Activated naive CD8-positive, alpha-beta T cell treated with anti-CD3 and anti-CD28 coated beads for 36 hours (primary cell): Measurements from ENCODE around the gene CD36. TPM values are rescaled to one million over a fixed set of nuclear protein-coding genes. Genes with fewer than 3 reads are reported as not detected.

Source experiments
- DNase-seq: peaks from one replicate; pipeline ENCODE4 v3.0.0; 2021
- H3K27ac Mint-ChIP-seq: one replicate; pipeline ENCODE4 v1.8.0; 2022; ENCODE audit warnings: mild to moderate bottlenecking, moderate library complexity, mixed read lengths
- H3K27me3 Mint-ChIP-seq: one replicate; pipeline ENCODE4 v1.8.0; 2022; ENCODE audit warnings: mild to moderate bottlenecking, mixed read lengths
- H3K36me3 Mint-ChIP-seq: one replicate; pipeline ENCODE4 v1.8.0; 2021; ENCODE audit warnings: mild to moderate bottlenecking, mixed read lengths
- H3K4me1 Mint-ChIP-seq: one replicate; pipeline ENCODE4 v1.8.0; 2021; ENCODE audit warnings: mixed read lengths
- H3K4me3 Mint-ChIP-seq: one replicate; pipeline ENCODE4 v1.8.0; 2022; ENCODE audit warnings: mild to moderate bottlenecking, moderate library complexity, mixed read lengths
- H3K9me3 Mint-ChIP-seq: one replicate; pipeline ENCODE4 v1.8.0; 2022; ENCODE audit warnings: mixed read lengths
- total RNA-seq, 2 experiments: library from RNA; stranded (reverse); gene quantifications; one replicate each; pipeline ENCODE4 v1.2.3, GENCODE V29; 2021

CD36 gene
- total RNA-seq, 2 experiments from 2014 or later = not detected

DNA sequence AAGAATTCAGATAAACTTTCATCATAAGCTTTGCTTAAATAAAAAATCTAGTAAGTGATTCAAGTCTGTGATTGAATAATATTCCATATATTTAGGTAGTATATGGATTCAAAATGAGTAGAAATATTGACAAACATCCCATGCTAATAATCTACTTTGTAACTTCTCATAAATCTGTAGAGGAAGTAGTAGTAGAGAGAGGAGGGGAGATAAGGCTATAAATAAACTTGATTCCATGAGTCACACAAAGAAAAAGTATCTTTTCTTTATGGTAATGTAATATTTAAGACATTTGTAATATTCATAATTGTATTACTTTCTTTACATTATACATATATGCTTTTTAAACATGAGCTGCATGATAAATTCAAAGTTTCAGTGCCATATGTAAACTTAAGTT, 25.6 kb upstream of the CD36 start:
- Mint-ChIP-seq H3K27me3 (peaks cover 4% of the 10 kb centered on the region), H3K27ac (no peak overlapping the region), H3K4me1 (no peaks in the 10 kb centered on the region), H3K4me3 (no peak overlapping the region), H3K36me3 (no peaks in the 10 kb centered on the region), H3K9me3 (no peaks in the 10 kb centered on the region)
- DNase-seq = no peak

DNA sequence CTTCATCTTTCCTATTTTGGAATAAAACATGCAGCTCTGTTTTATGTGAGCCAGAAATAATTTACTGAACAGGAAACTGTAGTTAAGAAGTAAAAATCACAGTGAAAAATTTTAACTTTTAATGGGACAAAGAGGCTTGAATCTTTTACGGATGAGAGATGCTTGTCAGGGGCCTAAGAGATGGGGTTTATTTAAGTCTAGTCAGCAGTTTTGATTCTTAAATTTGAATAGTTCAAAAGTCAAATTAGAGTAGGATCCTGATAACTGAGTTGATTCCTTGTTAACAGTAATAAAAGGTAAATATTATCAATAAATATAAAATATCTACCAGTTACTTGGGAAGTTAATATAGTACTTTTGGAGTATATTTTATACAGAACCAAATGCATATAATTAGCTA, 24.9 kb upstream of the CD36 start:
- H3K4me3 Mint-ChIP-seq = no peak overlapping the region
- H3K27ac Mint-ChIP-seq = no peak overlapping the region
- H3K4me1 Mint-ChIP-seq = no peaks in the 10 kb centered on the region
- no peaks in the 10 kb centered on the region for H3K36me3 Mint-ChIP-seq
- no peaks in the 10 kb centered on the region for H3K9me3 Mint-ChIP-seq
- peaks cover 4% of the 10 kb centered on the region for H3K27me3 Mint-ChIP-seq
- no peak for DNase-seq

DNA sequence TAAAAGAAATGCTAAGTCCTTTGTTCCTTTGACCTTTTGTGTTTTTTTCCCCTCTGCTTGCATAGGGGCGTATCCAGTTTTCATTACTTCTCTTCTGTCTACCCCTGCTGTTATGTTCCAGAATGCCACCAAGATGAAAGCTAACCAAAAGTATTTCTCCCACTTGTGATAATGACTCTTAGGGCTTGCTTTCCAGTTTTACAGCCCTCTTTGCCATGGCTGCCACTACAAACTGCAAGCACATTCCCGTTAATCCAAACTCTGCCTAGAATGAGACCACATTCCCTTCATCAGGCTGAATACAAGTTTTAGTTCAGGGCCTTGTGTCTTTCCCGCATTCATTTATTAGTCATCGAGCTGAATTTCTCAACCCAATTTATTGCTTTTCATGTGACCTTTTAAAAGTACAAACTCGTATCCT, 23.6 kb upstream of the CD36 start:
- Mint-ChIP-seq H3K27me3 (peaks cover 4% of the 10 kb centered on the region), H3K4me1 (no peaks in the 10 kb centered on the region), H3K9me3 (no peaks in the 10 kb centered on the region), H3K27ac (no peak overlapping the region), H3K36me3 (no peaks in the 10 kb centered on the region), H3K4me3 (no peak overlapping the region)
- no peak for DNase-seq

DNA sequence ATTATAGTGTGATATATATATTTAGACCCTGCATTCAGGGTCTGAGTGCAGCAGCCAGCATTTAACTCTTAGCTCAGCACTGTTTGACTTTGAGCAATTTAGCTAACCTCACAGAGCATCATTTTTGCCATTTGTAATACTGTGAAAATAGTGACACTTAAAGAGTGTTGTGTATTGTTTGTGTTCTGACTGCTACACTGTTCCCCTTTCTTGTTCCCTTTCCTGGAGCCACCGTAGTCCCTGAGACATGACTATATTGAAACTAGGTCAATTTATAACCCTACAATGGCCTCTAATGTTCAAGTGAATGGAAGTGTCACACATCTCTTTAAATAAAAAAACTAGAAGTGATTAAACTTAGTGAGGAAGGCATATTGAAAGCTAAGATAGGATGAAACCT, 20.3 kb upstream of the CD36 start:
- H3K27ac Mint-ChIP-seq = no peak overlapping the region
- H3K9me3 Mint-ChIP-seq = no peaks in the 10 kb centered on the region
- no peaks in the 10 kb centered on the region for H3K4me1 Mint-ChIP-seq
- H3K36me3 Mint-ChIP-seq = no peaks in the 10 kb centered on the region
- H3K4me3 Mint-ChIP-seq = no peak overlapping the region
- DNase-seq = no peak
- peaks cover 4% of the 10 kb centered on the region for H3K27me3 Mint-ChIP-seq

DNA sequence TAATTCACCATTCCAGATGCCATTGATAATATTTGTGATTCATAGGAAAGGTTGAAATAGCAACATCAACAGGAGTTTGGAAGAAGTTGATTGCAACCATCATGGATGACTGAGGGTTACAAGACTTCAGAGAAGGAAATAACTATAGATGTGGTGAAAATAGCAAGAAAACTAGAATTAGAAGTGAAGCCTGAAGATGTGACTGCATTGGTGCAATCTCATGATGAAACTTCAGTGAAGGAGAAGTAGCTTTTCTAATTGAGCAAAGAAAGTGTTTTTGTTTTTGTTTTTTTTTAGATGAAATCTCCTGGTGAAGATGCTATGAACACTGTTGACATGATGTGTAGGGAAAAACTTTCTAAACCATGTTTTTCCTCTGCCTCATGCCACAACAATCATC, 18.7 kb upstream of the CD36 start:
- no peaks in the 10 kb centered on the region for H3K36me3 Mint-ChIP-seq
- peaks cover 4% of the 10 kb centered on the region for H3K27me3 Mint-ChIP-seq

DNA sequence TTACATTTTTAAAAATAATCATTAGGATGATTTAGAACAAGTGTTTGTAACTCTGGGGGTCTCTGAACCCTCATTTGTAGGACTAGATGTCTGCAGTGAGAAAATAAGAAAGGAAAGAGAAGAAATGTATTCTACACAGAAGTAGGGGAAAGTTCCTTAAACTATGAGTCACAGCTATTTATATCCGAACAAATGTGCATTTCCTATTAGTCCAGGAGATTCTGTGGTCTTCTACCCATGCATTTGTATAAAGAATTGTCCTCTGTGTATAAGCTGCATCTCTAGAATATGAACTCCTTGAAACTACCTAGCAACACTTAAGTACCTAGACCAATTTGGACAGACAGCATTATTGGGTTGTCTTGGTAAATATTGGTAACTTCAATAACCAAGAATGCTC, 15.9 kb upstream of the CD36 start:
- Mint-ChIP-seq H3K4me1 (no peaks in the 10 kb centered on the region), H3K9me3 (no peaks in the 10 kb centered on the region), H3K36me3 (no peaks in the 10 kb centered on the region), H3K27ac (no peak overlapping the region), H3K4me3 (no peak overlapping the region), H3K27me3 (no peaks in the 10 kb centered on the region)
- DNase-seq = no peak

More for the DNA sequence above, 18.7 kb upstream of the CD36 start:
- H3K9me3 Mint-ChIP-seq = no peaks in the 10 kb centered on the region
- H3K4me1 Mint-ChIP-seq = no peaks in the 10 kb centered on the region
- H3K27ac Mint-ChIP-seq = no peak overlapping the region
- H3K4me3 Mint-ChIP-seq = no peak overlapping the region
- no peak for DNase-seq

DNA sequence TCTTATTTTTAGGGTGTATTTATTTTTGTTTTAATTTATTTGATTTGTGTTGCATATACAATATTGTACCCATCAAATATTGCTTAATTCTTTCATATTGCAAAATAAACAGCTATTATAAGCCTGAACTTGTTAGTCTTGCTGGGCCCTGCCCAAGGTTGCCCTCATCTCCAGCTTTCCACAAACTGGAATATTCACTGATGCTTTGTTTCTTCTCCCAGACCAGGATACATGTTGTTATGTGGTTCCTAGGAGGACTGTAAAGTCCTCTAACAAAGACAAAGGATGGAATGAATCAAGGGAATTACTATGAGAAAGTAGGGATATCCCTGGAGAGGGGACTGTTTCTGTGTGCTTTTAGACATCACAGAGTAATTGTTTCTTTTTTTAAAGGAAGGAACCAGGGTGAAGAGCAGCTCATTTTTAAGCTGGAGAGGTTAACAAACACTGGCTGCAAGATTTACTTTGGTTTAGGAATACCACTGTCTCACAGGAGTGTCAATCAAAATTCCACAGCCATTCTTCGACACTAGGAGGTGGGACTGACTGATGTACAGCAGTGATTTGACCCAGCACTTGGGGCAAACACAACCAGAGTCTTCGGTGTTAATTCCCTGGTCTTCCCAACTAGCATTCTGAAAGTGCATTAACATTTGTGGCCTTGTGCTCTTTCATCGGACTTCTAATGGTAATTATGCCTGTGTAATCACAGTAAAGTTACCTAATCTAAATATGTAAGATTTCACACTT, 14.8 kb upstream of the CD36 start:
- no peak overlapping the region for H3K4me3 Mint-ChIP-seq
- H3K4me1 Mint-ChIP-seq = no peaks in the 10 kb centered on the region
- no peaks in the 10 kb centered on the region for H3K36me3 Mint-ChIP-seq
- H3K9me3 Mint-ChIP-seq = no peaks in the 10 kb centered on the region
- no peak for DNase-seq
- H3K27me3 Mint-ChIP-seq = no peaks in the 10 kb centered on the region
- no peak overlapping the region for H3K27ac Mint-ChIP-seq

DNA sequence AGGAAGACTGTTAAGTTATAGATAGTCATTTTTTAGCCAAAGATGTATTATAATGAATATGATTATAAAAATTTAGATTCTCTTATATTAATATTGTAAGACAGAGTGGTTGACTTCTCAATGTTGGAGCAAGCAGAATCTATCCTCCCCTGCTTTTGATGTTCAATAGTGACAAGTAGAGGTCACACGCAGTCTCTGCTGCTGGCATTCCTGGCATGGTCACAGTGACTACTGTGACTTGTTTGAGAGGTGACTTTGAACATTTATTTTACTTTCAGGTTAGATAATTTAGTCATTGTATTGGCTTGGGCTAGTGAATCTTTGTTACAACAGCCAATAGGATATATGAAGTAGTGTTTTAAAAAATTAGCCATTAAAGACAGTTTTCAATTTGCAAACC, 13.7 kb upstream of the CD36 start:
- DNase-seq = no peak
- H3K4me3 Mint-ChIP-seq = no peak overlapping the region
- H3K4me1 Mint-ChIP-seq = no peaks in the 10 kb centered on the region
- no peak overlapping the region for H3K27ac Mint-ChIP-seq
- H3K36me3 Mint-ChIP-seq = no peaks in the 10 kb centered on the region
- no peaks in the 10 kb centered on the region for H3K27me3 Mint-ChIP-seq
- no peaks in the 10 kb centered on the region for H3K9me3 Mint-ChIP-seq

DNA sequence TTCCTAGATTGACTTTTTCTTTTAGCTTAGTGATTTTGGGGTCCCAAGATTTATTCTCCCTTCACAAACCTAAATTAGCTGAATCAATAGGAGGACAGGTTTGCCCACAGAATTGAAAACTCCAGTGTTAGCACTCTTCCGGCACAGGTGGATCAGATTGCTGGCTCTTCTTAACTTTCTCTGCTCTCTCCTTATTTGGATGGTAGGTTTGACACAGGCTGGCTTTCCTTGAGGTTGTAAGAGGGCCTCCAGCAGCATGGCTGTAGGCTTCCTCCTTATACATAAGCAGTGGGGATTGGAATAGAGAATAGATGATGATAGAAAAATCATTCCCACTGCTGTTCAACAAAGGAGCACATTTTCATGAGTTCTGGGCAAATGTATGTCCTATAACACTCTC, 9.4 kb upstream of the CD36 start:
- Mint-ChIP-seq H3K4me1 (no peaks in the 10 kb centered on the region), H3K27me3 (no peaks in the 10 kb centered on the region), H3K4me3 (no peak overlapping the region), H3K9me3 (no peaks in the 10 kb centered on the region), H3K27ac (no peak overlapping the region), H3K36me3 (no peaks in the 10 kb centered on the region)
- DNase-seq = no peak

DNA sequence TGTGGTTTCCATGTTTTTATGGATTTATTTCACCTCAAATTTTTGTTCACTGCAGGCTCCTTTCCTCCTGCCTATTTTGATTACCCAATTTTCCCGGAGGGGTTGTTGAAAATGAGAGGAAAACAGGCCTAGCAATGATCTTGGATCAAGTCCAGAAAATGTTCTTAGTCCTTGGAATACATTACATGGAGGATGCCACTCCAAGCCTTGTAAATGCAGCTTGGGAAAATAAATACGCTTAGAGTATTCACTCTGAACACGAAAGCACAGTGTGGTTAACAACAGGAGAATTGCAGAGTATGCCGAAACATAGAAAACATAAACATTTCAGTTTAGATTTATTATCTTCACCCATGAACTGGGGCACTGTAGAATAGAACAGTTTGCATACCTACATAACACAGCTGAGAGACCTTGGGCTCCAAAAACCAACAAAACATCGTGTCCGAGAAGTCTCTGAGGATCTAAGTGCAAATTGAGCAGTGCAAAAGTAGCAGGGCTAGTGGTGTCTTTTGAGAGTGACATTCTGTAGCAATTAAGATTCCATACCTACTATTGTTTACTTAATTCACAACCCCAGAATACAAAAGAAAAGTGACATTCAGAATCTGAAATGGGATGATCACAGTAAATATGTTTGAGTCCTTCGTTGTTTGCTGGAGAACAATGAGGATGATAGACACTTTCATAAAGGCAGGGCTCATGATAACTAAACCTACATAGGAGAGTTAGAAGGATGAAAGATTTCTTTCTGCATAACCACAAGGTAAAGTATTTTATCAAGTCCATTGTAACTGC, 7.6 kb upstream of the CD36 start:
- Mint-ChIP-seq H3K27me3 (no peaks in the 10 kb centered on the region), H3K4me1 (no peaks in the 10 kb centered on the region), H3K9me3 (no peaks in the 10 kb centered on the region), H3K36me3 (no peaks in the 10 kb centered on the region), H3K27ac (no peak overlapping the region), H3K4me3 (no peak overlapping the region)
- no peak for DNase-seq

DNA sequence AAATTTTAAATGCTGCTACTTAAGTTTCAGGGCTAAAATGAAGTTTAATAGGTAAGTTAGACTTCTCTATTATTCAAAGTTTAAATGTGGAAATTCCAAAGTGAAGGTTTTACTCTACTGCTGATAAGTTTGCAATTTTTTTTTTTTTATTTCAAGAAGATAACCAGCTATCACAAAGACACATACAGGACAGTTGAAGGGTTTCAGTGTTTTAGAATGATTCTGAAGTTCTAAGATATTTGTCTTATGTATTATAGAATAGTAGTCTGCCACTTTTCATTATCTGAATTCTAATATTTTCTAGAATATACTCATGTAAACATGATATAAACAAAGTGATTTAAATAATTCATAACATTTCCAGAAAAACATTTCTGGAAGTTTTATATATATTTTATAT, 7.0 kb upstream of the CD36 start:
- Mint-ChIP-seq H3K4me1 (no peaks in the 10 kb centered on the region), H3K4me3 (no peak overlapping the region), H3K27ac (no peak overlapping the region), H3K27me3 (no peaks in the 10 kb centered on the region), H3K36me3 (no peaks in the 10 kb centered on the region), H3K9me3 (no peaks in the 10 kb centered on the region)
- DNase-seq = no peak

DNA sequence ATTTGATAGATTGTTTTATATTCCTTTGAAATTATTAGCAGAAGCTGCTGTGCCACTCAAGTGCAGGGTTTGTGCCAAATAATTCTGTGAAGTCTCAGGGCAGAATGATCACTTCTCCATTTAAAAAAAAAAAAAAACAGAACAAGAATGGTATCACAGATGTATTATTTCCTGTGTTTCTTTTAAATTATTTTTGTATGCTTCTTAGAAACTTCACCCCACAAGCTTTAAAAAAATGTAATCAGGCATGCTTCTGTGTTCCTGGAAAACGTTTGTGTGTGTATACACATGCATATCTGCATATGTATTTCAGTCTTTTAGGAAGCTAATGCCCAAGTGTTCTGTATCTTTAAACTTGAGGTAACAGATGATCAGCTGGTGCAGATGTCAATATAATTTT, 6.3 kb upstream of the CD36 start:
- H3K36me3 Mint-ChIP-seq = no peaks in the 10 kb centered on the region
- no peaks in the 10 kb centered on the region for H3K9me3 Mint-ChIP-seq
- H3K27me3 Mint-ChIP-seq = no peaks in the 10 kb centered on the region

DNA sequence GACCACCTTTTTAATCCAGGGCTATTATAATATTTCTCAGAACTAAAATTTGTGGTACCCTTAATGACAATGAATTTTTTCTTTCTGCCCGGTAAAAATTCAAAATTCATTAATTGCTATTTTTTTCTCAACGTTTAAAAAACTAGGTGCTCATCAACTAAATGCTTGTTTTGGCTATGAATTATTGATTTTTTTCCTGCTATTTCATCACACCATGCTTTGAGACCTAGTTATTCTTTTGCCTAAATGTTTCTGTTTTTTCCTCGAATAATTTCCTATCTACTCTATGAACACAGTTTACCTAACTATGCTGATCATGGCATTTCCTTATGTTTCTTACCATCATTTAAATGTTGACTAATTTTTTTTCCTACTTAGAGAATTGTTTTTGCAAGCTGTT, 5.6 kb upstream of the CD36 start:
- Mint-ChIP-seq H3K27ac (no peak overlapping the region), H3K36me3 (no peaks in the 10 kb centered on the region), H3K27me3 (no peaks in the 10 kb centered on the region), H3K9me3 (no peaks in the 10 kb centered on the region), H3K4me1 (no peaks in the 10 kb centered on the region), H3K4me3 (no peak overlapping the region)
- no peak for DNase-seq

More for the DNA sequence above, 6.3 kb upstream of the CD36 start:
- DNase-seq = no peak
- H3K4me3 Mint-ChIP-seq = no peak overlapping the region
- H3K27ac Mint-ChIP-seq = no peak overlapping the region
- no peaks in the 10 kb centered on the region for H3K4me1 Mint-ChIP-seq

DNA sequence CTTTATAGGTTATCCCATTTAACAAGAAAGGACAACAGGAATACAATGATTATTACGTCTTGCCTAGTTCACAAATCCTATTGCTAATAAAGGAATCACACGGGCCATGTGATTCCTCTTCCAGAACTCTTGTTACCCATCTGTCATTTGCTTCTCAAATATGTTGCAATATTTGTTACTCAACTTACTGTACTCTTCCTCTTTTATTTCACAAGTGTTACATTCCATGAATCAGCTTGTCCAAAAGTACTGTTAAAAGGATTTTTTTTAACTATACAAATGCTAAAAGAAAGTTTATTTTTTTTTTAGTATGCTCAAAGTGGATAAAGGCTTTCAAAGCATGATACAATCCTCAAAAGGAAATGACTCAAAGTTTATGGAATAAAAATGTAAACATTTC, 3.9 kb upstream of the CD36 start:
- Mint-ChIP-seq H3K9me3 (no peaks in the 10 kb centered on the region), H3K4me3 (no peak overlapping the region), H3K4me1 (no peaks in the 10 kb centered on the region), H3K36me3 (no peaks in the 10 kb centered on the region), H3K27me3 (no peaks in the 10 kb centered on the region), H3K27ac (no peak overlapping the region)
- no peak for DNase-seq

DNA sequence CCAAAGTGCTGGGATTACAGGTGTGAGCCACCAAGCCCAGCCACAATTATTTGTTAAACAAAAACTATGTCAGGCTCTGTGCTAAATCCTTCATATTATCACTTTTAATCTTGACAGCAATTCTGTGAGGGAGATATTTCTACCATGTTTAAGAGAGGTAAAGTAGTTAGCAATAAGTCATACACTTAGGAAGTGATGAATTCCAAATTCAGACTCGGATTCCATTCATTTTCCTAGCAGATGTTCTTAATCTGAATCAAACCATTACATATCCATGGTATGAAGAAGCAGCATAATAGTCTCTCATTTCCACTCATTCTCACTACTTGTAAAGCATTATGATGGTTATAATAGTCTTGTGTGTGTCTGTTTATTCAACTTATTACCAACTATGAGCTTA, 2.9 kb upstream of the CD36 start:
- Mint-ChIP-seq H3K27ac (no peak overlapping the region), H3K27me3 (no peaks in the 10 kb centered on the region), H3K4me1 (no peaks in the 10 kb centered on the region), H3K9me3 (no peaks in the 10 kb centered on the region), H3K4me3 (no peak overlapping the region), H3K36me3 (no peaks in the 10 kb centered on the region)
- no peak for DNase-seq

DNA sequence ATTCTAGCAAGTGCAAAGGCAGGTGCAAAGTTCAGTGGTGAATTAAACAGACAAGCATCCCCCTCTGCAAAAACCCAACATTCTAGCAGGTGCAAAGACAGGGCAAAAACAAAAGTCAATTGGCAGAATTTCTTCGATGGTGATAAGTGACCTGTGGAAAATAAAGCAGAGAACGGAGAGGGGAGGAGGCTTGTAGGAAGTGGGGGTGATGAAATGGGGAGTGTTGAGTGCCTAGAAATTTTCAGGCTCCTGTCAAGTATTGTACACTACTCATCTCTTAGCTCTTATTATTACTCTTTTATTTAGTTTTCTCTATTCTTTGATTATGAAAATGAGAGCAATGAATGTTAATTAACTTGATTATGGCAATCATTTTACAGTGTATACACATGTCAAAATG, 2.4 kb upstream of the CD36 start:
- Mint-ChIP-seq H3K9me3 (no peaks in the 10 kb centered on the region), H3K36me3 (no peaks in the 10 kb centered on the region), H3K27me3 (no peaks in the 10 kb centered on the region), H3K27ac (no peak overlapping the region), H3K4me1 (no peaks in the 10 kb centered on the region), H3K4me3 (no peak overlapping the region)
- DNase-seq = no peak
